ENCODE results near the gene PHF10.

GRCh38 chr6:169701311-169701953 is 22.9 kb downstream of the PHF10 start:
- TF ChIP-seq CTCF (IDR thresholded peaks at IDR 0.05) (peak in 1 of 6 experiments; percentile 4), POLR2AphosphoS5 (IDR thresholded peaks at IDR 0.05) (no peak), POLR2A (IDR thresholded peaks at IDR 0.05) (no peak), EP300 (IDR thresholded peaks at IDR 0.05) (no peak)
